GM23338 (cell line): ENCODE data around the gene IKBKE. TPM values are rescaled to one million over a fixed set of nuclear protein-coding genes. Genes with fewer than 3 reads are reported as not detected.

ENCODE experiments used
- ATAC-seq: fragments of 200-7000 bp; cut with Tn5 transposase; 3 replicates; pipeline ENCODE4 v1.9.1; 2020
- DNase-seq: peaks from one replicate; pipeline ENCODE4 v3.0.0-alpha.2; 2015; ENCODE audit warnings: low spot score
- H2AFZ ChIP-seq: fragments of 200-600 bp; sonication (generic); 2 replicates; pipeline ENCODE4 v1.8.0; 2016; ENCODE audit warnings: antibody characterized with exemption, mild to moderate bottlenecking, moderate library complexity
- H3F3A ChIP-seq: fragments of 200-600 bp; sonication (generic); replicated peaks from 2 replicates; pipeline ENCODE4 v1.8.0; 2017; ENCODE audit warnings: antibody characterized with exemption, mixed run types, low read depth
- H3K27ac ChIP-seq: fragments of 200-600 bp; sonication (generic); 2 replicates; pipeline ENCODE4 v1.6.1; 2016; ENCODE audit warnings: low read depth
- H3K27me3 ChIP-seq: fragments of 200-600 bp; sonication (generic); 2 replicates; pipeline ENCODE4 v1.8.0; 2016; ENCODE audit warnings: mild to moderate bottlenecking, mixed run types, moderate library complexity; ENCODE audit not compliant: insufficient read depth
- H3K36me3 ChIP-seq: fragments of 200-600 bp; sonication (generic); 2 replicates; pipeline ENCODE4 v1.8.0; 2016; ENCODE audit warnings: mild to moderate bottlenecking; ENCODE audit not compliant: insufficient read depth
- H3K4me1 ChIP-seq: fragments of 200-600 bp; sonication (generic); 2 replicates; pipeline ENCODE4 v1.8.0; 2016; ENCODE audit warnings: mild to moderate bottlenecking, moderate library complexity; ENCODE audit not compliant: insufficient read depth
- H3K4me2 ChIP-seq: fragments of 200-600 bp; sonication (generic); 2 replicates; pipeline ENCODE4 v1.7.1; 2017; ENCODE audit warnings: mixed run types
- H3K4me3 ChIP-seq: fragments of 200-600 bp; sonication (generic); 2 replicates; pipeline ENCODE4 v1.6.1; 2016; ENCODE audit warnings: mixed run types
- H3K79me2 ChIP-seq: fragments of 200-600 bp; sonication (generic); replicated peaks from 2 replicates; pipeline ENCODE4 v1.8.0; 2017; ENCODE audit warnings: mild to moderate bottlenecking; ENCODE audit not compliant: insufficient read depth
- H3K9me2 ChIP-seq: fragments of 200-600 bp; sonication (generic); 2 replicates; pipeline ENCODE4 v1.8.0; 2017; ENCODE audit not compliant: insufficient read depth
- H4K20me1 ChIP-seq: fragments of 200-600 bp; sonication (generic); replicated peaks from 2 replicates; pipeline ENCODE4 v1.8.0; 2017; ENCODE audit warnings: mild to moderate bottlenecking; ENCODE audit not compliant: insufficient read depth
- H3K27ac Mint-ChIP-seq: 2 replicates; pipeline ENCODE4 v1.8.0; 2020; ENCODE audit warnings: inconsistent platforms, mild to moderate bottlenecking, moderate library complexity, mixed read lengths
- H3K27me3 Mint-ChIP-seq: 3 replicates; pipeline ENCODE4 v1.8.0; 2022; ENCODE audit warnings: low read depth, mild to moderate bottlenecking, moderate library complexity, mixed read lengths, inconsistent platforms; ENCODE audit not compliant: insufficient read depth, poor library complexity
- H3K36me3 Mint-ChIP-seq: 3 replicates; pipeline ENCODE4 v1.8.0; 2021; ENCODE audit warnings: low read depth, mild to moderate bottlenecking, inconsistent platforms, moderate library complexity, mixed read lengths
- H3K4me1 Mint-ChIP-seq: 3 replicates; pipeline ENCODE4 v1.8.0; 2020; ENCODE audit warnings: mild to moderate bottlenecking, inconsistent platforms, mixed read lengths
- H3K4me3 Mint-ChIP-seq: 3 replicates; pipeline ENCODE4 v1.8.0; 2021; ENCODE audit warnings: moderate library complexity, mild to moderate bottlenecking, inconsistent platforms, mixed read lengths
- H3K9me3 Mint-ChIP-seq: 3 replicates; pipeline ENCODE4 v1.8.0; 2020; ENCODE audit warnings: moderate library complexity, mild to moderate bottlenecking, inconsistent platforms, mixed read lengths
- CREB1 ChIP-seq: fragments of 250-450 bp; sonication (Bioruptor Pico); IDR thresholded peaks from 2 replicates; pipeline ENCODE4 v1.5.0; 2020; ENCODE audit warnings: low read depth, mild to moderate bottlenecking, moderate library complexity
- EZH2 ChIP-seq: fragments of 200-600 bp; sonication (generic); IDR thresholded peaks from one replicate; pipeline ENCODE4 v1.8.0; 2017; ENCODE audit warnings: antibody characterized with exemption, mild to moderate bottlenecking, low read depth; ENCODE audit not compliant: unreplicated experiment
- EZH2phosphoT487 ChIP-seq: fragments of 200-600 bp; sonication (generic); IDR thresholded peaks from one replicate; pipeline ENCODE4 v1.8.1; 2018; ENCODE audit warnings: antibody characterized with exemption; ENCODE audit not compliant: unreplicated experiment
- JUNB ChIP-seq: IDR thresholded peaks from one replicate; pipeline ENCODE4 v1.6.1; 2016; ENCODE audit warnings: antibody characterized with exemption; ENCODE audit not compliant: unreplicated experiment
- NANOG ChIP-seq: IDR thresholded peaks from 2 replicates; pipeline ENCODE4 v1.6.1; 2016; ENCODE audit warnings: antibody characterized with exemption, borderline replicate concordance
- POLR2AphosphoS5 ChIP-seq: IDR thresholded peaks from 2 replicates; pipeline ENCODE4 v1.6.1; 2016; ENCODE audit warnings: antibody characterized with exemption, low read depth
- STAT1 ChIP-seq: IDR thresholded peaks from one replicate; pipeline ENCODE4 v1.6.1; 2016; ENCODE audit warnings: antibody characterized with exemption; ENCODE audit not compliant: unreplicated experiment
- ZNF114 ChIP-seq: fragments of 250-450 bp; sonication (Bioruptor Pico); IDR thresholded peaks from 2 replicates; pipeline ENCODE4 v1.5.0; 2020; ENCODE audit warnings: mild to moderate bottlenecking, moderate library complexity
- ZNF331 ChIP-seq: fragments of 250-450 bp; sonication (Bioruptor Pico); IDR thresholded peaks from 2 replicates; pipeline ENCODE4 v1.5.0; 2020; ENCODE audit warnings: low read depth, mild to moderate bottlenecking, moderate library complexity
- polyA plus RNA-seq: library from polyadenylated mRNA; unstranded; fragments of >200 nt; fragmentation: Nextera tagmentation; extraction: Ambion mirVana; gene quantifications from 2 replicates; pipeline ENCODE4 v1.2.1, GENCODE V29; 2016
- total RNA-seq: library from RNA; depleted of rRNA; stranded (reverse); fragments of >200 nt; shearing (Covaris generic); gene quantifications from 2 replicates; pipeline ENCODE4 v1.2.3, GENCODE V29; 2014
- TF ChIP-seq, protein P1 (sequence below): IDR thresholded peaks from 2 replicates; pipeline ENCODE4 v1.6.1; 2016; ENCODE audit warnings: antibody characterized with exemption
- TF ChIP-seq, protein P2 (sequence below): fragments of 250-450 bp; sonication (Bioruptor Pico); IDR thresholded peaks from 2 replicates; pipeline ENCODE4 v1.5.0; 2020; ENCODE audit warnings: mild to moderate bottlenecking, moderate library complexity
- TF ChIP-seq, protein P3 (sequence below): IDR thresholded peaks from one replicate; pipeline ENCODE4 v1.6.1; 2018; ENCODE audit warnings: antibody characterized with exemption; ENCODE audit not compliant: unreplicated experiment
- TF ChIP-seq, protein P4 (sequence below), 2 experiments: fragments of 200-600 bp in 1 of 2; sonication (generic) in 1 of 2; conservative IDR thresholded peaks; 2 replicates each; pipeline versions ENCODE4 v1.5.1 to v1.6.1; 2016 to 2017; ENCODE audit warnings: antibody characterized with exemption in 2 of 2, low read depth in 2 of 2, mild to moderate bottlenecking in 2 of 2, moderate library complexity in 1 of 2

Gene IKBKE
- total and polyA plus RNA-seq, 2 experiments from 2014 or later, result 4.8 to 11.1 TPM

DNA sequence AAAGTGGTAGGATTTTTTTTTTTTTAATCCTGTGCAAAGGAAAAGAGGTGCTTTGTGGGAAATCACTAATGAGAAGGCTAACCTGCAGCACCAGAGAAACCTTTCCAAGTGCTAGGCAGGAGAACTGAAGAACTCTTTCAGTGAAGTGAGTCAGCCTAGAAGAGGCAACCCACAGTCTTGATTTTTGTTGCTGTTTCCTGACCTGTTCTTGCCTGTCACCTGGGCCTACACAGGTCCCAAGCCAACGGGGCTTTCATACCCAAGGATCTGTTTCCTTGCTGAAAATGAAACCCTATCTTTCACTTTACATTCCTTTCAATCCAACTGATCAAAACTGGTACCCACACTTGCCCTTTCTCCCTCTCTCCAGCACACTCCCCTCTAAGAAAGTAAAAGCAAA is 7.1 kb upstream of the IKBKE start:
- no peak overlapping the region for H3K27ac Mint-ChIP-seq
- Histone ChIP-seq H3K79me2 (no peaks in the 10 kb centered on the region), H3K27me3 (no peaks in the 10 kb centered on the region), H3K4me1 (peaks cover 3% of the 10 kb centered on the region; the same call in 1 of the 2 replicates), H3F3A (no peaks in the 10 kb centered on the region), H3K4me2 (no peak overlapping the region), H2AFZ (no peak overlapping the region), H3K9me2 (no peaks in the 10 kb centered on the region), H3K27ac (no peak overlapping the region), H4K20me1 (no peaks in the 10 kb centered on the region; the same call in 1 of the 2 replicates), H3K4me3 (no peak overlapping the region), H3K36me3 (no peaks in the 10 kb centered on the region)
- no peaks in the 10 kb centered on the region for H3K9me3 Mint-ChIP-seq
- no peak overlapping the region for H3K4me3 Mint-ChIP-seq
- DNase-seq (no peak), ATAC-seq (no peak)
- H3K4me1 Mint-ChIP-seq, result peaks cover 22% of the 10 kb centered on the region
- TF ChIP-seq, protein P1, sequence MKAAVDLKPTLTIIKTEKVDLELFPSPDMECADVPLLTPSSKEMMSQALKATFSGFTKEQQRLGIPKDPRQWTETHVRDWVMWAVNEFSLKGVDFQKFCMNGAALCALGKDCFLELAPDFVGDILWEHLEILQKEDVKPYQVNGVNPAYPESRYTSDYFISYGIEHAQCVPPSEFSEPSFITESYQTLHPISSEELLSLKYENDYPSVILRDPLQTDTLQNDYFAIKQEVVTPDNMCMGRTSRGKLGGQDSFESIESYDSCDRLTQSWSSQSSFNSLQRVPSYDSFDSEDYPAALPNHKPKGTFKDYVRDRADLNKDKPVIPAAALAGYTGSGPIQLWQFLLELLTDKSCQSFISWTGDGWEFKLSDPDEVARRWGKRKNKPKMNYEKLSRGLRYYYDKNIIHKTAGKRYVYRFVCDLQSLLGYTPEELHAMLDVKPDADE, result no peak
- TF ChIP-seq ZNF114 (CRISPR knock-in tag) (no peak), CREB1 (no peak), ZNF331 (CRISPR knock-in tag) (no peak), JUNB (no peak), STAT1 (no peak), EZH2phosphoT487 (no peak), NANOG (no peak), POLR2AphosphoS5 (no peak), EZH2 (no peak)
- TF ChIP-seq, protein P2, sequence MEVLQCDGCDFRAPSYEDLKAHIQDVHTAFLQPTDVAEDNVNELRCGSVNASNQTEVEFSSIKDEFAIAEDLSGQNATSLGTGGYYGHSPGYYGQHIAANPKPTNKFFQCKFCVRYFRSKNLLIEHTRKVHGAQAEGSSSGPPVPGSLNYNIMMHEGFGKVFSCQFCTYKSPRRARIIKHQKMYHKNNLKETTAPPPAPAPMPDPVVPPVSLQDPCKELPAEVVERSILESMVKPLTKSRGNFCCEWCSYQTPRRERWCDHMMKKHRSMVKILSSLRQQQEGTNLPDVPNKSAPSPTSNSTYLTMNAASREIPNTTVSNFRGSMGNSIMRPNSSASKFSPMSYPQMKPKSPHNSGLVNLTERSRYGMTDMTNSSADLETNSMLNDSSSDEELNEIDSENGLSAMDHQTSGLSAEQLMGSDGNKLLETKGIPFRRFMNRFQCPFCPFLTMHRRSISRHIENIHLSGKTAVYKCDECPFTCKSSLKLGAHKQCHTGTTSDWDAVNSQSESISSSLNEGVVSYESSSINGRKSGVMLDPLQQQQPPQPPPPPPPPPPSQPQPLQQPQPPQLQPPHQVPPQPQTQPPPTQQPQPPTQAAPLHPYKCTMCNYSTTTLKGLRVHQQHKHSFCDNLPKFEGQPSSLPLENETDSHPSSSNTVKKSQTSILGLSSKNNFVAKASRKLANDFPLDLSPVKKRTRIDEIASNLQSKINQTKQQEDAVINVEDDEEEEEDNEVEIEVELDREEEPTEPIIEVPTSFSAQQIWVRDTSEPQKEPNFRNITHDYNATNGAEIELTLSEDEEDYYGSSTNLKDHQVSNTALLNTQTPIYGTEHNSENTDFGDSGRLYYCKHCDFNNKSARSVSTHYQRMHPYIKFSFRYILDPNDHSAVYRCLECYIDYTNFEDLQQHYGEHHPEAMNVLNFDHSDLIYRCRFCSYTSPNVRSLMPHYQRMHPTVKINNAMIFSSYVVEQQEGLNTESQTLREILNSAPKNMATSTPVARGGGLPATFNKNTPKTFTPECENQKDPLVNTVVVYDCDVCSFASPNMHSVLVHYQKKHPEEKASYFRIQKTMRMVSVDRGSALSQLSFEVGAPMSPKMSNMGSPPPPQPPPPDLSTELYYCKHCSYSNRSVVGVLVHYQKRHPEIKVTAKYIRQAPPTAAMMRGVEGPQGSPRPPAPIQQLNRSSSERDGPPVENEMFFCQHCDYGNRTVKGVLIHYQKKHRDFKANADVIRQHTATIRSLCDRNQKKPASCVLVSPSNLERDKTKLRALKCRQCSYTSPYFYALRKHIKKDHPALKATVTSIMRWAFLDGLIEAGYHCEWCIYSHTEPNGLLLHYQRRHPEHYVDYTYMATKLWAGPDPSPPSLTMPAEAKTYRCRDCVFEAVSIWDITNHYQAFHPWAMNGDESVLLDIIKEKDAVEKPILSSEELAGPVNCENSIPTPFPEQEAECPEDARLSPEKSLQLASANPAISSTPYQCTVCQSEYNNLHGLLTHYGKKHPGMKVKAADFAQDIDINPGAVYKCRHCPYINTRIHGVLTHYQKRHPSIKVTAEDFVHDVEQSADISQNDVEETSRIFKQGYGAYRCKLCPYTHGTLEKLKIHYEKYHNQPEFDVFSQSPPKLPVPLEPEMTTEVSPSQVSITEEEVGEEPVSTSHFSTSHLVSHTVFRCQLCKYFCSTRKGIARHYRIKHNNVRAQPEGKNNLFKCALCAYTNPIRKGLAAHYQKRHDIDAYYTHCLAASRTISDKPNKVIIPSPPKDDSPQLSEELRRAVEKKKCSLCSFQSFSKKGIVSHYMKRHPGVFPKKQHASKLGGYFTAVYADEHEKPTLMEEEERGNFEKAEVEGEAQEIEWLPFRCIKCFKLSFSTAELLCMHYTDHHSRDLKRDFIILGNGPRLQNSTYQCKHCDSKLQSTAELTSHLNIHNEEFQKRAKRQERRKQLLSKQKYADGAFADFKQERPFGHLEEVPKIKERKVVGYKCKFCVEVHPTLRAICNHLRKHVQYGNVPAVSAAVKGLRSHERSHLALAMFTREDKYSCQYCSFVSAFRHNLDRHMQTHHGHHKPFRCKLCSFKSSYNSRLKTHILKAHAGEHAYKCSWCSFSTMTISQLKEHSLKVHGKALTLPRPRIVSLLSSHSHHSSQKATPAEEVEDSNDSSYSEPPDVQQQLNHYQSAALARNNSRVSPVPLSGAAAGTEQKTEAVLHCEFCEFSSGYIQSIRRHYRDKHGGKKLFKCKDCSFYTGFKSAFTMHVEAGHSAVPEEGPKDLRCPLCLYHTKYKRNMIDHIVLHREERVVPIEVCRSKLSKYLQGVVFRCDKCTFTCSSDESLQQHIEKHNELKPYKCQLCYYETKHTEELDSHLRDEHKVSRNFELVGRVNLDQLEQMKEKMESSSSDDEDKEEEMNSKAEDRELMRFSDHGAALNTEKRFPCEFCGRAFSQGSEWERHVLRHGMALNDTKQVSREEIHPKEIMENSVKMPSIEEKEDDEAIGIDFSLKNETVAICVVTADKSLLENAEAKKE (CRISPR knock-in tag), result no peak
- TF ChIP-seq, protein P3, sequence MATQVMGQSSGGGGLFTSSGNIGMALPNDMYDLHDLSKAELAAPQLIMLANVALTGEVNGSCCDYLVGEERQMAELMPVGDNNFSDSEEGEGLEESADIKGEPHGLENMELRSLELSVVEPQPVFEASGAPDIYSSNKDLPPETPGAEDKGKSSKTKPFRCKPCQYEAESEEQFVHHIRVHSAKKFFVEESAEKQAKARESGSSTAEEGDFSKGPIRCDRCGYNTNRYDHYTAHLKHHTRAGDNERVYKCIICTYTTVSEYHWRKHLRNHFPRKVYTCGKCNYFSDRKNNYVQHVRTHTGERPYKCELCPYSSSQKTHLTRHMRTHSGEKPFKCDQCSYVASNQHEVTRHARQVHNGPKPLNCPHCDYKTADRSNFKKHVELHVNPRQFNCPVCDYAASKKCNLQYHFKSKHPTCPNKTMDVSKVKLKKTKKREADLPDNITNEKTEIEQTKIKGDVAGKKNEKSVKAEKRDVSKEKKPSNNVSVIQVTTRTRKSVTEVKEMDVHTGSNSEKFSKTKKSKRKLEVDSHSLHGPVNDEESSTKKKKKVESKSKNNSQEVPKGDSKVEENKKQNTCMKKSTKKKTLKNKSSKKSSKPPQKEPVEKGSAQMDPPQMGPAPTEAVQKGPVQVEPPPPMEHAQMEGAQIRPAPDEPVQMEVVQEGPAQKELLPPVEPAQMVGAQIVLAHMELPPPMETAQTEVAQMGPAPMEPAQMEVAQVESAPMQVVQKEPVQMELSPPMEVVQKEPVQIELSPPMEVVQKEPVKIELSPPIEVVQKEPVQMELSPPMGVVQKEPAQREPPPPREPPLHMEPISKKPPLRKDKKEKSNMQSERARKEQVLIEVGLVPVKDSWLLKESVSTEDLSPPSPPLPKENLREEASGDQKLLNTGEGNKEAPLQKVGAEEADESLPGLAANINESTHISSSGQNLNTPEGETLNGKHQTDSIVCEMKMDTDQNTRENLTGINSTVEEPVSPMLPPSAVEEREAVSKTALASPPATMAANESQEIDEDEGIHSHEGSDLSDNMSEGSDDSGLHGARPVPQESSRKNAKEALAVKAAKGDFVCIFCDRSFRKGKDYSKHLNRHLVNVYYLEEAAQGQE, result no peak
- TF ChIP-seq, protein P4, sequence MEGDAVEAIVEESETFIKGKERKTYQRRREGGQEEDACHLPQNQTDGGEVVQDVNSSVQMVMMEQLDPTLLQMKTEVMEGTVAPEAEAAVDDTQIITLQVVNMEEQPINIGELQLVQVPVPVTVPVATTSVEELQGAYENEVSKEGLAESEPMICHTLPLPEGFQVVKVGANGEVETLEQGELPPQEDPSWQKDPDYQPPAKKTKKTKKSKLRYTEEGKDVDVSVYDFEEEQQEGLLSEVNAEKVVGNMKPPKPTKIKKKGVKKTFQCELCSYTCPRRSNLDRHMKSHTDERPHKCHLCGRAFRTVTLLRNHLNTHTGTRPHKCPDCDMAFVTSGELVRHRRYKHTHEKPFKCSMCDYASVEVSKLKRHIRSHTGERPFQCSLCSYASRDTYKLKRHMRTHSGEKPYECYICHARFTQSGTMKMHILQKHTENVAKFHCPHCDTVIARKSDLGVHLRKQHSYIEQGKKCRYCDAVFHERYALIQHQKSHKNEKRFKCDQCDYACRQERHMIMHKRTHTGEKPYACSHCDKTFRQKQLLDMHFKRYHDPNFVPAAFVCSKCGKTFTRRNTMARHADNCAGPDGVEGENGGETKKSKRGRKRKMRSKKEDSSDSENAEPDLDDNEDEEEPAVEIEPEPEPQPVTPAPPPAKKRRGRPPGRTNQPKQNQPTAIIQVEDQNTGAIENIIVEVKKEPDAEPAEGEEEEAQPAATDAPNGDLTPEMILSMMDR (conservative IDR thresholded peaks at IDR 0.05; ENCODE audit: low read depth in 2 of 2), result no peak
- H3K27me3 Mint-ChIP-seq, result peaks cover 13% of the 10 kb centered on the region
- no peaks in the 10 kb centered on the region for H3K36me3 Mint-ChIP-seq
